Activated CD4-positive, alpha-beta memory T cell treated with anti-CD3 and anti-CD28 coated beads, Interleukin-2, amount 10 ng/mL, durations not matched to agents 7 days and 5 days (primary cell): ENCODE data around the gene MLN. TPM values are rescaled to one million over a fixed set of nuclear protein-coding genes. Genes with fewer than 3 reads are reported as not detected.

ENCODE experiments used
- CTCF ChIA-PET: fragments of 350-600 bp; sonication (Branson Sonifier 250); formaldehyde crosslinking; loops from one replicate; lab custom pipeline; 2021; ENCODE audit warnings: antibody characterized with exemption, inconsistent platforms; lab: Charles Lee
- POLR2A ChIA-PET: fragments of 350-600 bp; sonication (Branson Sonifier 250); formaldehyde crosslinking; loops from one replicate; lab custom pipeline; 2021; ENCODE audit warnings: antibody characterized with exemption; lab: Charles Lee
- DNase-seq: peaks from one replicate; pipeline ENCODE4 v3.0.0-alpha.2; 2020
- H3K27ac Mint-ChIP-seq: one replicate; pipeline ENCODE4 v1.8.0; 2021; ENCODE audit warnings: mild to moderate bottlenecking, mixed read lengths
- H3K27me3 Mint-ChIP-seq: one replicate; pipeline ENCODE4 v1.8.0; 2021; ENCODE audit warnings: mixed read lengths
- H3K36me3 Mint-ChIP-seq: one replicate; pipeline ENCODE4 v1.8.0; 2021; ENCODE audit warnings: low read depth, mixed read lengths
- H3K4me1 Mint-ChIP-seq: one replicate; pipeline ENCODE4 v1.8.0; 2021; ENCODE audit warnings: mixed read lengths
- H3K4me3 Mint-ChIP-seq: one replicate; pipeline ENCODE4 v1.8.0; 2021; ENCODE audit warnings: mild to moderate bottlenecking, mixed read lengths
- H3K9me3 Mint-ChIP-seq: one replicate; pipeline ENCODE4 v1.8.0; 2021; ENCODE audit warnings: mixed read lengths
- total RNA-seq, 2 experiments: library from RNA; stranded (reverse); gene quantifications; one replicate each; pipeline ENCODE4 v1.2.3, GENCODE V29; 2021

Gene MLN
- total RNA-seq, 2 experiments from 2014 or later: not detected

DNA sequence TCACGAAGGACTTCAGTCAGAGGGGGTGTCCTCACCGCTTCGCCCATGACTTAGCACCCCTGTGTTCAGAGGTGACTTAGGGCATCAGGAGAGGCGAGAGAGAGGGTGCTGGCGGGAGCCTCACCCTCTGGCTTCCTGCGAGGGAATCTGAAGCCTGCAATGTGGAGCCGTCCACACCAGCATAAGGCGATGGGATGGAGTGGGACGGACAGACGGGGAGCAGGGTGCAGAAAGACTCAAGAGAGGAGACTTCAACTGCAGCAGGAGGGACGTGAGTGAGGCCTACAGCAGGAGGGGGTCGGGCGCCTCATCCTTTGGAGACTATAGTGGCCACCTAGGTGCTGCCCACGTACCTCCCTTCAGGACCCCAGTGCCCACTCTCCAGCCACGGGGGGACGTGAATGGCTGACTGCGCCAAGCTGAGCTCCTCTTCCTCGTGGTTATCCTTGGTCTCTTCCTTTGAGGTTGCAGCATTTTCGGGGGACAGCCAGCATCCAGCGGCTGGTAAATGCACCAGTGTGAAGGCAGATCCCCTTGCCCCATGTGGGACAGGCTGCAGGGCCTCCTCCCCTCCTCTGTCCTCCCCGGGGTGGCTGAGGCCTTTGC is 26.9 kb upstream of the MLN start:
- Mint-ChIP-seq H3K4me1 (no peaks in the 10 kb centered on the region), H3K4me3 (no peak overlapping the region), H3K27me3 (peaks cover 26% of the 10 kb centered on the region), H3K9me3 (peaks cover 3% of the 10 kb centered on the region), H3K27ac (no peak overlapping the region), H3K36me3 (no peaks in the 10 kb centered on the region)
- no peak for DNase-seq
- POLR2A ChIA-PET: interaction anchor here (0.8 kb wide), 1 partner anchor 27 kb away, joined by 3 read pairs; no protein-coding TSS in a partner anchor
- CTCF ChIA-PET: no interaction called here

DNA sequence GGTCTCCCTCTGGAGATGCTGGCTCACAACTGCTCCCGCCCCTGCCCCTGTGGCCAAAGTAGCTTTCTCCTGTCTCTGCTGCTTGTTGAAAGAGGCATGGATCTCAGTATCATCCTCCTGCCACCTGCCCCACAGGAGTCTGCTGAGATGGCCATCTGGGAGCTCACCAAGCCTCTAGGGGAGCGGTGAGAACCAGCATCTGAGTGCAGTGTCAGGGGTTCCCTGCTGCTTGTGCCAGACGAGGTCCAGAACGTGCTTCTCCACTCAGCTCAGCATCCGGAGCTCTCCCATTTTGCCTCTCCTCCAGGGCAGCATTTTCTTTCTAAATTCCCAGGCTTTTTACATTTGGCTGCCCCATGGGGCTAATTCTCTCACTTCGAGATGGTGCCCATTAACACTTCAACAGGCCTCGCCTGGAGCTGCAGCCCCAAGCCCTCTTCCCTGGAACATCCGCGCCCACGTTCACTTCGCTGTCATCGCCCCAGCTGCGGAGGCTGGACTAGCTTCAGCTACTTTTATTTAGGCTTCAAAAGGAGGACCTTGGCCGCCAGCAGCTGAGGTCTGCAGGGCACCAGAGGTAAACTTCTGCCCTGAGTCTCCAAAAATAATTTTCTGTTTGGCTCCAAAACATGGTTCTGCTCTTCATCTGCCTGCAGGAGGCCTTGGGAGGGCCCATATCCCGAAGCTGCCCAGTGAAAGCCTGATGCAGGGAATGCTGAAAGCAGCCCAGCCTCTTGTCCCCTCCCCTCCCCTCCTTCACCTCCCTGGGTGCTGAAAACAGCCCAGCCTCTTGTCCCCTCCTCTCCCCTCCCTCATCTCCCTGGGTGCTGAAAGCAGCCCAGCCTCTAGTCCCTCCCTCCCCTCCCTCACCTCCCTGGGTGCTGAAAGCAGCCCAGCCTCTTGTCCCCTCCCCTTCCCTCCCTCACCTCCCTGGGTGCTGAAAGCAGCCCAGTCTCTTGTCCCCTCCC is 25.2 kb upstream of the MLN start:
- Mint-ChIP-seq H3K36me3 (no peaks in the 10 kb centered on the region), H3K4me3 (no peak overlapping the region), H3K9me3 (peaks cover 3% of the 10 kb centered on the region), H3K4me1 (no peaks in the 10 kb centered on the region), H3K27me3 (peaks cover 24% of the 10 kb centered on the region), H3K27ac (no peak overlapping the region)
- POLR2A ChIA-PET: no interaction called here
- CTCF ChIA-PET: interaction anchor here (1.3 kb wide), 1 partner anchor 12 kb away, joined by 3 read pairs; no protein-coding TSS in a partner anchor
- no peak for DNase-seq

DNA sequence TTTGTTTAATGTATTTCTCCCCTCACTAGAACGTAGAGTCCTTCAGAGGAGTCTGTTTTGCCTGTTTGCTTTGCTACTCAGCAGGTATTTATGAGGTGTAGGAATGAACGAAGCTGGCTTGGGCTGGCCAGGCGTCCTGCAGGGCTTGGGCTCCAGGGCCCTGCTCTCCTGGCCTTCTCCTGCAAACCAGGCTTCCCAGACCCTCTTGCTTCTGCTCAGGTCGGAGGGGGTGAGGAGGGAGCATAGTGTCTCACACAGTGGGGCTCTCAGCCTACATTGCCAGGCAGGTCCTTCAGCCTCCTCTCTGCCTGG is 24.6 kb upstream of the MLN start:
- ChIA-PET CTCF (interaction anchor here (1.3 kb wide), 1 partner anchor 12 kb away, joined by 3 read pairs; no protein-coding TSS in a partner anchor), POLR2A (no interaction called here)
- Mint-ChIP-seq H3K27ac (no peak overlapping the region), H3K4me1 (no peaks in the 10 kb centered on the region), H3K36me3 (no peaks in the 10 kb centered on the region), H3K9me3 (no peaks in the 10 kb centered on the region), H3K27me3 (peaks cover 24% of the 10 kb centered on the region), H3K4me3 (no peak overlapping the region)
- DNase-seq: no peak

DNA sequence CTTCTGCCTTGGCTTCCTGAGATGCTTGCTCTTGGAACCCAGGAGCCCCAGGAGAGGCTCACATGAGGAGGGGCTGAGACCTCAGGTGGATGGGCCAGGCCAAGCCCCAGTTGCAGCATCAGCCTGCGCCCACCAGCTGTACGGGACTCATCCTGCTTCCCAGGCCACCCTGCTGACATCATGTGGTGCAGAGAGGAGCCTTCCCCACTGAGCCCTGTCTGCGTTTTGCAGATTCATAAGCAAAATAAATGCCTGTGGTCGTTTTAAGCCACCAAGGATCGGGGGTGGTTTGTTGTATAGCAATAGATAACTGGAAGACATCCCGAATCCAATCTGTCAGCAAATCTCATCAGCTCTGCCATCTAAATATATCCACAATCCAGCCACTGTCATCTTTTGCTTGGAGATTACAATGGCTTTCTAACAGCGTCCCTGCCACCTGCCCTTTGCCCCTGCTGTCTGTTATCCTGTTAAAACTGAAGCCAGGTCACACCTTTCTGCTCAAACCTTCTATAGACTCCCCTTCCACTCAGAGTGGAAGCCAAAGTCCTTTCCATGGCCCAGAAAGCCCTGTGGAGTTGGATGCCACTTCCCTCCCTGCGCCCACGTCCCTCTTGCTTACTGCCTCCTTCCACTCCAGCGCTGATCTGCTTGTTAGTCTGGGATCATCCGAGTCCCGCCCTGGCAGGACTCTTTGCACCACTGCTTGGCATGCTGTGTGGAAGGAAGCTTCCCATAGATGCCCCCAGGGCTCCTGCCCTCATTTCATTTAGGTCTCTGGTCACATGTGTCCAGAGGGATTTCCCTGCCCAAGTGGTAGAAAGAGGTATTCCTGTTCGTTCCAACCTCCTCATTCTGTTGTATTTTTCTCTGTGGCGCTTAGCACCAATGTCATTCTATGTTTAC is 24.0 kb upstream of the MLN start:
- POLR2A ChIA-PET: interaction anchor here (0.8 kb wide), 1 partner anchor 12 kb away, joined by 3 read pairs; no protein-coding TSS in a partner anchor
- CTCF ChIA-PET: interaction anchor here (1.3 kb wide), 1 partner anchor 13 kb away, joined by 3 read pairs; no protein-coding TSS in a partner anchor
- H3K4me1 Mint-ChIP-seq: no peaks in the 10 kb centered on the region
- H3K4me3 Mint-ChIP-seq: no peak overlapping the region
- no peaks in the 10 kb centered on the region for H3K9me3 Mint-ChIP-seq
- no peak overlapping the region for H3K27ac Mint-ChIP-seq
- no peak for DNase-seq
- peaks cover 28% of the 10 kb centered on the region for H3K27me3 Mint-ChIP-seq
- no peaks in the 10 kb centered on the region for H3K36me3 Mint-ChIP-seq

DNA sequence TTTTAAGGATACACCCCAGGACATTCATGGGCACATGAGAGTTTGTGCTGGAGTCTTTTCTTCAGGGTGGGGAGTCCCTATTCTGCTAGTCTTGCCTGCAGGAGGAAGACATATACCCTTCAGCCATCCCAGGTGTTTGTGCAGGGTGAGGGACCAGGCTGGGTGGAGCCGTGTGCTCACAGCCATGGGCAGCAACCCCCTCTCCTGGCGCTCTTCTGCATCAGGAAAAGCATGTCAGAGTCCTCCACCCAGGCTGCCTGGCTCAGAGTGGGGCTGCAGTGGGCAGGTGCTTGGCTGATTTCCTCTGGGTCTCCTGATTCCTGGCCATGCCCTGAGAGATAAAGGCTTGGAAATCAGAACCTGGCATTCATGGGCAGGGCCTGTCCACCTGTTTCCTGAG is 22.7 kb upstream of the MLN start:
- ChIA-PET POLR2A (no interaction called here), CTCF (no interaction called here)
- Mint-ChIP-seq H3K4me1 (no peaks in the 10 kb centered on the region), H3K36me3 (no peaks in the 10 kb centered on the region), H3K4me3 (no peak overlapping the region), H3K9me3 (no peaks in the 10 kb centered on the region), H3K27ac (no peak overlapping the region), H3K27me3 (peaks cover 32% of the 10 kb centered on the region)
- no peak for DNase-seq

DNA sequence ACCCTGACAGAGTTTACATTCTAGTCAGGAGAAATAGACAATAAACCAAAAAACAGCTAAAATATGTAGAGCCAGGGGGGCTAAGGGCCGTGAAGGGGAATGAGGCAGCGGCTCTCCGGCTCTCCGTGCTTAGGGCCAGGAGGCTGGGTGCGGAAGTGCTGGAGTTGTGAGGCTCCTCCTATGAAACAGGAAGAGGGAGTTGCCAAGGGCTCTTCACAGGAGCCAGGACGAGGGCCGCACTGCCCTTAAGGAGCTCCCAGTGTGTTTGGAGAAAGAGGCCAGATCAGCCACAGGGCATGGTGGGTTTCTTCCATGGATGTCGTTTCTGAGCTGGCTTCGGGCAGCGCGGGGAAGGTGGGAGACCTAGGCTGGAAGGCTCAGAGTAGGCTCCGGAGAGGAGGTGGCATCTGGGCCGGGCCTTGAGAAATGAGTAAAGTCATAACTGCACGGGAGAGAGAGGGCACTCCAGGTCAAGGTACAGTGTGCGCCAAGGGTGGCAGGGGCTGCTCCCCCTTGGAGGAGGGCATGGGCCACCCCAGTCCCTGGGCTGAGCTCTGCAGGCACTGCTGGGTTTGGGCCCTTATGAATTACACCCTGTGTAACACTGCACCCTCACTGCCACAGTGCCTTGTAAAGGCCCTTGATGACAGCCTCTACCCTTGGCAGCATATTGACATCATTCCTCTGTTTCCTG is 20.8 kb upstream of the MLN start:
- H3K9me3 Mint-ChIP-seq: no peaks in the 10 kb centered on the region
- H3K4me3 Mint-ChIP-seq: no peak overlapping the region
- H3K36me3 Mint-ChIP-seq: no peaks in the 10 kb centered on the region
- H3K4me1 Mint-ChIP-seq: peaks cover 2% of the 10 kb centered on the region
- H3K27me3 Mint-ChIP-seq: peaks cover 25% of the 10 kb centered on the region
- no peak overlapping the region for H3K27ac Mint-ChIP-seq
- DNase-seq: no peak
- ChIA-PET CTCF (no interaction called here), POLR2A (no interaction called here)

DNA sequence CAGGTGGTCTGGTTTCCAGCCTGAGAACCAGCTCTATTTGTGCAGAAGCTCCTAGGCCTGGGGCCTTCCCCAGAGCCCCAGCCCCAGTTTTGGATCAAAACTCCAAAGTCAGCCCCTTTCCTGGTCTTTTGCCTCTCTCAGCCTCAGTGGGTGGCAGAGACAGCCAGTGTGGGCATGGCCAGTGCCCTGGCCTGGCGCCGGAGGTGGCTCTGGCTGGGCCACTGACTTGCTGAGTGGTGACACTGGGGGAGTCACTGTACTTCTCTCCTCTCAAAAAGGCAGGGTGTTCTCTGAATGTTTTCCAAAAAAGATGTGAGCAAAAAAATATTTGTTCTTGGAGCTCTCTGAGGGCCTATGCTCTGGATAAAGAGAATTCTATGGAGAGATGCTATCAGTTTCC is 20.0 kb upstream of the MLN start:
- DNase-seq: no peak
- peaks cover 3% of the 10 kb centered on the region for H3K4me1 Mint-ChIP-seq
- H3K36me3 Mint-ChIP-seq: no peaks in the 10 kb centered on the region
- no peak overlapping the region for H3K4me3 Mint-ChIP-seq
- no peak overlapping the region for H3K27ac Mint-ChIP-seq
- CTCF ChIA-PET: interaction anchor here (1.1 kb wide), 1 partner anchor 204 kb away, joined by 7 read pairs; no protein-coding TSS in a partner anchor
- POLR2A ChIA-PET: no interaction called here
- H3K27me3 Mint-ChIP-seq: peaks cover 21% of the 10 kb centered on the region
- H3K9me3 Mint-ChIP-seq: no peaks in the 10 kb centered on the region

DNA sequence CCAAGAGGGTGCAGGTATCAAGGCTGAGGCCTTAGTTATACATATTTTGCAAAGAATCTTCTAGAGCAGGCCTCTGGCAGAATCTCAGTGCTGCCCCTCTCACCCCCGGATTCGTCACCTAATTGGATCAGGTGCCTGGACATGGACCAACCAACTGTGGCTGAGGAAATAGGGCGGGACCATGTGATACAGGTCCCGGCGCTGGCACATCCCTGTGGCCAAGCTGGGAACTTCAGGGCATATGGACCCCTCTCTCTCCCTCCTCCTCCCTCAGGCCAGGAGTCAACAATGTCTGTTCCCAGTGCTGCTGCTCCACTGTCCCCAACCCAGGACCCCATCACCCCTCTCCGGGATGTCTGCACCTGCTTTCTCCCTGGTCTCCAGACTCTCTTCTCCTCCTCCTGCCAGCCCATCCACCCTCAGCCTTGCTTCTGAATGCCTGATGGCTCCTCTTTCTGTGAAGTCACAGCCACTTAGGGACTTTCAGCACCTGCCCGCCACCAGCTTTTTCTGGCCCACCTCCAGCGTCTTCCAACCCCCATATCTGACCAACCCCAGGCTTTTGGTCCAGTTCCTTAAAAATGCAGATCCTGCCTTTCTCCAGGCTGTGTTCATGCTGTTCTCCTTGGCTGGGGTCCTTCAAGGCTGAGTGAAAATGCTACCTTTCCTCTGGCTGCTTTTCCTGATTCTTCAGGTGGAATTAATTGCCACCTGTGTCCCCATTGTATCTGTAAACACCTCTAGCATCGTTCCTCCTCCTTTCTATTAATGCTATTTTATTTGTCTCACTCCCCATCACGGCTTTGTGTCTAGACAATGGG is 19.0 kb upstream of the MLN start:
- Mint-ChIP-seq H3K4me1 (peaks cover 4% of the 10 kb centered on the region), H3K27me3 (peaks cover 12% of the 10 kb centered on the region), H3K9me3 (no peaks in the 10 kb centered on the region), H3K4me3 (no peak overlapping the region), H3K36me3 (no peaks in the 10 kb centered on the region), H3K27ac (no peak overlapping the region)
- ChIA-PET POLR2A (no interaction called here), CTCF (interaction anchor here (1.1 kb wide), 1 partner anchor 205 kb away, joined by 7 read pairs; no protein-coding TSS in a partner anchor)
- DNase-seq: no peak

DNA sequence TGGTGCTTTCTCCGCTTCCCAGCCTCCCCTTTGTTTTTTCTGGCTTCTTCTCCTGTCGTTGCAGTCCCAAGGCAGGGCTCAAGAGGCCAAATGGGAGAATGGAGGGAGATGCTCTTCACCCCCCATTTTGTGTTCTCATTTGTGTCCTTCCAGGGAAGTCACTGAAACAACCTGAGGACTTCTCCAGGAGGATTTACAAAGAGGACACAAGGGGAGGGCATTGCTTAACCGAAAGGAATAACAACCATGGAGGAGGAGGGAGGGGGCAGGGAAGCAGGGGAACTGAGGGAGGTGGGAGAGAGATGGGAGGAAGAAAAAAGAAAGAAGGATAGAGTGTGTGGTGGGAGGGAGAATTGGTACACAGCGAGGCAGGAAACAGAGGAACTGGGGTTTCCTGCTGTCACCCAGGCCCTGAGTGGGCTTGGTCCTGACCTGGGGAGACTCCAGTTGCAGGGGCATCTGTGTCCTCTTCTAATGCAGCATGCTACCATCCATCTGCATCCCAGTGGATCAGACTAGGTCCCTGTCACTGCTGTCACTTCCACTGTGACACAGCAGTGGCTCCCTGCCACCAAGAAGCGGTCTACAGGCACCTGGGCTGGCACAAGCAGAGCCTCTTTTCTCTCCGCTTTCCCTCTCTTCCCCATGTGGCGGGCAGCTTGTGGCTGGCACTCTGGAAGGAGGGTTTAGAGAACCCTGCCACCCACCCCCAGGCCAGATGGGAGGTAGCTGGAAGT is 17.1 kb upstream of the MLN start:
- no peak overlapping the region for H3K4me3 Mint-ChIP-seq
- no peak for DNase-seq
- CTCF ChIA-PET: no interaction called here

DNA sequence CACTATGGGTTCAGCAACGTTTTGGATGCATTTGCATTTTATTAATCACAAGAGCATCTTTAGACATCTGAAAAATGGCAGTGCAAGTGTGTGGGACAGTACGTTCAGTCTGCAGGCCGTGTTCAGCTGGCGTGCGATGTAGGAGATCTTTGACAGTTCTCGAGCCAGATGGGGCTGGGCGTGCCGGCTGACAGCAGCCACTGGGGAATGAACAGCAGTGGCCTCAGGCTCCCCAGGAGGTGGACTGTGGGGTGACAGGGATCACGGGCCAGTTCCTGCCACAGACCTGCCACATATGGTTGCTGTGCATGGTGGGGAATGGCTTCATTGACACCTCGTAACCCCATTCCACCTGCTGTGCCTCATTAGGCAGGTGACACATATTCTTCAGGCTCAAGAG is 16.4 kb upstream of the MLN start:
- Mint-ChIP-seq H3K4me1 (peaks cover 4% of the 10 kb centered on the region), H3K27me3 (peaks cover 22% of the 10 kb centered on the region), H3K4me3 (no peak overlapping the region), H3K36me3 (no peaks in the 10 kb centered on the region), H3K27ac (no peak overlapping the region), H3K9me3 (no peaks in the 10 kb centered on the region)
- ChIA-PET POLR2A (no interaction called here), CTCF (no interaction called here)
- no peak for DNase-seq

More for the DNA sequence above, 17.1 kb upstream of the MLN start:
- no peaks in the 10 kb centered on the region for H3K9me3 Mint-ChIP-seq
- H3K4me1 Mint-ChIP-seq: peaks cover 4% of the 10 kb centered on the region
- POLR2A ChIA-PET: no interaction called here
- no peak overlapping the region for H3K27ac Mint-ChIP-seq
- H3K27me3 Mint-ChIP-seq: peaks cover 15% of the 10 kb centered on the region
- H3K36me3 Mint-ChIP-seq: no peaks in the 10 kb centered on the region

DNA sequence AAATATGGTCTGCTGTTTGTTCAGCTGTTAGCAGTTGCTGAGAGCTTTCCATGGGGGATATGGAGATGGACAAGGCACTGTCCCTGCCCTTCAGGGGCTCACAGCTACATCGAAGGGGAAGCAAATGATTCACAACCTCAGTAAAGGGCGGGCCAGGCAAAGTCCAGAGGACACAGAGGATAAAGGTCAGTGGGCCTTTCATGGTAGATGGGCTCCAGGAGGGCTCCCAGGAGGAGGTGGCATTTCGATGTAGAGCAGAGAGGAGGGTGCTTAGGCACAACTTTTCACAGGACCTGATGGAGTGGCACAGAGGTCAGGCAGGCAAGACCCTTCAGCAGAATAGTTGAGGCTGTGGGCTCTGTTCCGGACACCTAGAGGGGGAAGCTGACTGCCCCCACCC is 15.2 kb upstream of the MLN start:
- DNase-seq: no peak
- Mint-ChIP-seq H3K27ac (no peak overlapping the region), H3K4me3 (no peak overlapping the region), H3K36me3 (no peaks in the 10 kb centered on the region), H3K27me3 (peaks cover 27% of the 10 kb centered on the region), H3K4me1 (peaks cover 4% of the 10 kb centered on the region), H3K9me3 (no peaks in the 10 kb centered on the region)
- ChIA-PET CTCF (interaction anchor here (0.8 to 1.1 kb wide), 2 partner anchors 31 to 47 kb away, joined by 3 read pairs; no protein-coding TSS in a partner anchor), POLR2A (interaction anchor here (0.7 kb wide), 1 partner anchor 17 kb away, joined by 3 read pairs; no protein-coding TSS in a partner anchor)
